A549 (cell line): ENCODE measurements around the gene ATXN2. TPM values are rescaled to one million over a fixed set of nuclear protein-coding genes. Genes with fewer than 3 reads are reported as not detected.

Source experiments
- ATAC-seq, 2 experiments: fragments of 200-7000 bp in 1 of 2; fragments of >200 bp in 1 of 2; cut with Nextera tagmentation in 1 of 2; cut with Tn5 transposase in 1 of 2; 3 replicates each; pipeline versions ENCODE4 v1.8.0 to v1.9.1; 2018 to 2020; ENCODE audit warnings: mild to moderate bottlenecking in 1 of 2, moderate library complexity in 1 of 2
- CTCF ChIA-PET: fragments of 300-600 bp; sonication (Branson Sonifier 250); formaldehyde crosslinking; extraction: SDS; loops from one replicate; lab custom pipeline; 2021; ENCODE audit warnings: antibody characterized with exemption, inconsistent platforms; lab: Yijun Ruan, JAX
- POLR2A ChIA-PET: fragments of 350-600 bp; formaldehyde crosslinking; extraction: SDS; loops from one replicate; lab custom pipeline; 2021; ENCODE audit warnings: antibody characterized with exemption, inconsistent platforms; lab: Yijun Ruan, JAX
- DNase-seq, 2 experiments: peaks; one replicate each; pipeline versions ENCODE4 v3.0.0 to v3.0.0-alpha.2; 2011 to 2016; ENCODE audit warnings: low read depth in 1 of 2, low spot score in 1 of 2
- FAIRE-seq: peaks from 2 replicates; lab custom pipeline; 2011; peaks lifted over from hg19 to GRCh38; lab: Jason Lieb, UNC
- H3K27ac ChIP-seq, 2 experiments: fragments of >200 bp; sonication (Bioruptor Twin); formaldehyde crosslinking; 3 replicates each; pipeline ENCODE4 v1.5.1; 2016 to 2017
- H3K4me1 ChIP-seq: fragments of >200 bp; sonication (Bioruptor Twin); formaldehyde crosslinking; 3 replicates; pipeline ENCODE4 v1.6.1; 2016
- H3K4me2 ChIP-seq: fragments of >200 bp; sonication (Bioruptor Twin); formaldehyde crosslinking; 3 replicates; pipeline ENCODE4 v1.6.1; 2016
- H3K4me3 ChIP-seq: fragments of >200 bp; sonication (Bioruptor Twin); formaldehyde crosslinking; 3 replicates; pipeline ENCODE4 v1.5.1; 2016
- H3K9me3 ChIP-seq: fragments of >200 bp; sonication (Bioruptor Twin); formaldehyde crosslinking; 3 replicates; pipeline ENCODE4 v1.6.1; 2016
- ATOH8 ChIP-seq: fragments of 250-450 bp; sonication (Bioruptor Pico); IDR thresholded peaks from 2 replicates; pipeline ENCODE4 v1.5.0; 2020; ENCODE audit warnings: low read depth, mild to moderate bottlenecking, moderate library complexity
- CBX8 ChIP-seq: fragments of 200-600 bp; sonication (generic); IDR thresholded peaks from 2 replicates; pipeline ENCODE4 v1.6.1; 2016
- CHD2 ChIP-seq: fragments of 150-350 bp; IDR thresholded peaks from 2 replicates; pipeline ENCODE4 v1.6.1; 2014; ENCODE audit warnings: low read length; ENCODE audit not compliant: partially characterized antibody
- CHD4 ChIP-seq: fragments of 200-600 bp; sonication (generic); IDR thresholded peaks from 2 replicates; pipeline ENCODE4 v1.6.1; 2016; ENCODE audit warnings: antibody characterized with exemption, mild to moderate bottlenecking, borderline replicate concordance
- FOSL2 ChIP-seq, 2 experiments: fragments of 450-650 bp in 1 of 2; fragments of >200 bp in 1 of 2; sonication (Bioruptor Twin) in 1 of 2; formaldehyde crosslinking; IDR thresholded peaks; 2 replicates each; pipeline versions ENCODE4 v1.5.0 to v1.6.1; 2016 to 2020; ENCODE audit warnings: mild to moderate bottlenecking in 1 of 2, moderate library complexity in 1 of 2
- HDAC2 ChIP-seq: fragments of 200-600 bp; sonication (generic); IDR thresholded peaks from 2 replicates; pipeline ENCODE4 v1.6.1; 2016
- HES2 ChIP-seq: fragments of >200 bp; sonication (Bioruptor Twin); formaldehyde crosslinking; IDR thresholded peaks from 2 replicates; pipeline ENCODE4 v1.6.1; 2016
- JUNB ChIP-seq: fragments of >200 bp; sonication (Bioruptor Twin); formaldehyde crosslinking; IDR thresholded peaks from 2 replicates; pipeline ENCODE4 v1.6.1; 2016
- KDM1A ChIP-seq: fragments of 200-600 bp; sonication (generic); IDR thresholded peaks from 2 replicates; pipeline ENCODE4 v1.6.1; 2016; ENCODE audit warnings: low read depth, mild to moderate bottlenecking
- MAZ ChIP-seq: fragments of 150-350 bp; IDR thresholded peaks from 2 replicates; pipeline ENCODE4 v1.6.1; 2014; ENCODE audit warnings: antibody characterized with exemption, low read depth, low read length, borderline replicate concordance
- MYC ChIP-seq: IDR thresholded peaks from 2 replicates; pipeline ENCODE4 v1.6.1; 2012; ENCODE audit warnings: mild to moderate bottlenecking, inconsistent platforms, low read length, improper control_type of control experiment, borderline replicate concordance
- PHF8 ChIP-seq: fragments of 200-600 bp; sonication (generic); IDR thresholded peaks from 2 replicates; pipeline ENCODE4 v1.6.1; 2016; ENCODE audit warnings: low read depth, mild to moderate bottlenecking, antibody characterized with exemption, moderate library complexity, borderline replicate concordance
- POLR2AphosphoS2 ChIP-seq: conservative IDR thresholded peaks from 2 replicates; pipeline ENCODE4 v1.6.1; 2012; ENCODE audit warnings: low read length, improper control_type of control experiment, inconsistent platforms
- RCOR1 ChIP-seq: fragments of 150-350 bp; IDR thresholded peaks from 2 replicates; pipeline ENCODE4 v1.6.1; 2014; ENCODE audit warnings: antibody characterized with exemption, low read length, low read depth
- ZC3H11A ChIP-seq: fragments of 450-650 bp; IDR thresholded peaks from 2 replicates; pipeline ENCODE4 v1.6.1; 2014; ENCODE audit warnings: antibody characterized with exemption, mild to moderate bottlenecking
- ZFP36 ChIP-seq: fragments of 450-650 bp; IDR thresholded peaks from 2 replicates; pipeline ENCODE4 v1.6.1; 2014; ENCODE audit warnings: borderline replicate concordance; ENCODE audit not compliant: partially characterized antibody
- WGBS: methylation state at CpG from one replicate; pipeline ENCODE4 v1.1.6; 2017; ENCODE audit errors: missing lambda C conversion rate; 5-methylcytosine and 5-hydroxymethylcytosine counted together
- polyA plus RNA-seq, 4 experiments: library from polyadenylated mRNA; depleted of rRNA in 3 of 4; stranded (reverse); fragments of >200 nt; fragmentation: RNase III in 1 of 4; extraction: RNeasy Plus Mini Kit Qiagen cat#74134 plus additional on column Dnase treatment in 1 of 4; gene quantifications; 2 replicates in 3 of 4; 3 replicates in 1 of 4; pipeline ENCODE4 v1.2.3, GENCODE V29; 2011 to 2017

ATXN2 gene
- polyA plus RNA-seq, 2 of the 4 experiments (the other 2 are of a cell fraction): 24.8 to 30.6 TPM

GRCh38 chr12:111428081-111428727 is 170.9 kb downstream of the ATXN2 start:
- POLR2A ChIA-PET: no interaction called here
- FAIRE-seq: no peak
- CTCF ChIA-PET: interaction anchor here (1.0 to 3.5 kb wide), 7 partner anchors 10 to 31 kb away, joined by 3 to 24 read pairs (median 3); no protein-coding TSS in a partner anchor
- TF ChIP-seq MAZ (no peak), RCOR1 (no peak)
- Histone ChIP-seq H3K4me2 (no peak overlapping the region), H3K4me1 (peaks cover 22% of the 10 kb centered on the region), H3K4me3 (no peak overlapping the region), H3K27ac (no peak overlapping the region), H3K9me3 (no peaks in the 10 kb centered on the region)
- no peak for ATAC-seq
- 85% methylated on average over 8 of the region's 9 CpGs for WGBS
- DNase-seq: no peak

- Histone ChIP-seq H3K4me1 (peaks cover 20% of the 10 kb centered on the region), H3K9me3 (no peaks in the 10 kb centered on the region), H3K4me3 (no peak overlapping the region), H3K4me2 (no peak overlapping the region), H3K27ac (no peak overlapping the region)
- 91% methylated on average over 7 of the region's 7 CpGs for WGBS
- POLR2A ChIA-PET: no interaction called here
- DNase-seq (no peak), FAIRE-seq (no peak), ATAC-seq (no peak)
- CTCF ChIA-PET: interaction anchor here (0.9 to 3.5 kb wide), 8 partner anchors 11 to 389 kb away, joined by 3 to 24 read pairs (median 4); no protein-coding TSS in a partner anchor
- TF ChIP-seq HDAC2: no peak
- no peak for TF ChIP-seq ATOH8 (CRISPR knock-in tag)
- peak; percentile 50; the same call in 1 of the 2 replicates for TF ChIP-seq KDM1A
- no peak for TF ChIP-seq HES2
- TF ChIP-seq POLR2AphosphoS2: no peak
- TF ChIP-seq ZC3H11A: no peak
Observed at GRCh38 chr12:111427417-111428074, 171.6 kb downstream of the ATXN2 start.

GRCh38 chr12:111426344-111427185 is 172.6 kb downstream of the ATXN2 start:
- no peaks in the 10 kb centered on the region for H3K9me3 ChIP-seq
- H3K4me1 ChIP-seq: peaks cover 10% of the 10 kb centered on the region; the same call in 2 of the 3 replicates
- DNase-seq (no peak), FAIRE-seq (no peak)
- no peak for TF ChIP-seq CHD4
- no peak for TF ChIP-seq FOSL2 (IDR thresholded peaks at IDR 0.05)
- 0 out of 2 replicates have a peak, but pooled peaks have one; percentile 10 for TF ChIP-seq FOSL2 (CRISPR knock-in tag; IDR thresholded peaks at IDR 0.05)
- TF ChIP-seq, all 56 proteins: peak for 1
- WGBS: 77% methylated on average over 11 of the region's 11 CpGs
- ChIA-PET POLR2A (no interaction called here), CTCF (interaction anchor here (0.9 to 3.5 kb wide), 6 partner anchors 13 to 388 kb away, joined by 3 to 24 read pairs (median 4); no protein-coding TSS in a partner anchor)
- Histone ChIP-seq H3K4me2 (no peak overlapping the region), H3K27ac (0 out of 6 replicates have a peak overlapping the region, but pooled peaks of 1 of the 2 experiments have one; percentile 40), H3K4me3 (no peak overlapping the region)
- peak in 1 of 2 experiments; percentile 11; a peak in 2 of 6 replicates for ATAC-seq

- POLR2A ChIA-PET: no interaction called here
- Histone ChIP-seq H3K4me3 (no peak overlapping the region), H3K9me3 (no peaks in the 10 kb centered on the region), H3K4me1 (peaks cover 10% of the 10 kb centered on the region; the same call in 2 of the 3 replicates), H3K4me2 (0 out of 3 replicates have a peak overlapping the region, but pooled peaks have one; percentile 14), H3K27ac (peak overlapping the region in 1 of 2 experiments; percentile 40; a peak in 2 of 6 replicates)
- TF ChIP-seq CBX8 (no peak), HDAC2 (no peak), RCOR1 (no peak), MAZ (no peak), ZFP36 (no peak), ZC3H11A (no peak), JUNB (no peak), PHF8 (no peak), CHD2 (no peak), MYC (no peak)
- WGBS: 68% methylated on average over 8 of the region's 8 CpGs
- CTCF ChIA-PET: interaction anchor here (1.0 to 3.5 kb wide), 4 partner anchors 14 to 29 kb away, joined by 3 to 24 read pairs (median 4); no protein-coding TSS in a partner anchor
- ATAC-seq: peak in 1 of 2 experiments; percentile 15; a peak in 1 of 6 replicates
- no peak for DNase-seq
- no peak for FAIRE-seq
Observed at GRCh38 chr12:111425655-111426054, 173.5 kb downstream of the ATXN2 start.
